Measurements from ENCODE around the gene SNAP29.
"Not testable (repeated sequence)": the region's sequence is repeated elsewhere in the genome, so short reads cannot be mapped to it uniquely, and the experiment has no call there.

Gene SNAP29

GRCh38 chr22:20935049-20935448 is 76.2 kb downstream of the SNAP29 start:
- not testable (repeated sequence) for DNase-seq

GRCh38 chr22:20935780-20936539 is 77.2 kb downstream of the SNAP29 start:
- not testable (repeated sequence) for DNase-seq

- DNase-seq = no peak
These were observed 78.4 kb downstream of the SNAP29 start for GRCh38 chr22:20937031-20937793.

GRCh38 chr22:20937794-20938671 is 79.2 kb downstream of the SNAP29 start:
- no peak for DNase-seq

GRCh38 chr22:20939457-20940185 is 80.8 kb downstream of the SNAP29 start:
- not testable (repeated sequence) for DNase-seq

- DNase-seq = no peak
These were observed 81.4 kb downstream of the SNAP29 start for GRCh38 chr22:20940186-20940651.
